Lower leg skin (tissue), 4 donors: ENCODE measurements around the gene PRPSAP2. TPM values are rescaled to one million over a fixed set of nuclear protein-coding genes. Genes with fewer than 3 reads are reported as not detected.

Experiments
- DNase-seq, 2 donors: peaks; one replicate each; pipeline ENCODE4 v3.0.0-alpha.2; 2019; ENCODE audit warnings: low spot score in 2 of 2
- H3K4me3 ChIP-seq: fragments of 200-600 bp; sonication (generic); 2 replicates; pipeline ENCODE4 v1.5.1; 2017; ENCODE audit warnings: mild to moderate bottlenecking, low read depth; ENCODE audit not compliant: poor library complexity, severe bottlenecking
- CTCF ChIP-seq, 3 donors: fragments of 450-650 bp; IDR thresholded peaks; one replicate each; pipeline ENCODE4 v1.5.1; 2016; ENCODE audit warnings: antibody characterized with exemption in 3 of 3, mild to moderate bottlenecking in 3 of 3, moderate library complexity in 2 of 3
- POLR2A ChIP-seq, 2 donors: fragments of 450-650 bp; IDR thresholded peaks; one replicate each; pipeline ENCODE4 v1.6.1; 2016 to 2017; ENCODE audit warnings: antibody characterized with exemption in 2 of 2, mild to moderate bottlenecking in 1 of 2, moderate library complexity in 1 of 2
- WGBS, 2 donors: methylation state at CpG; one replicate each; pipeline ENCODE4 v1.1.5; 2018; 5-methylcytosine and 5-hydroxymethylcytosine counted together
- intact Hi-C: fragments of 100-400 bp; cut with DNase I; formaldehyde crosslinking; loops from one replicate; pipeline ENCODE4 v1.15.0; 2023; ENCODE audit warnings: low total_unique reads
- total RNA-seq, 4 donors: library from RNA; depleted of rRNA; stranded (reverse); fragments of >200 nt; gene quantifications; one replicate each; pipeline ENCODE4 v1.1.0, GENCODE V29; 2016

PRPSAP2 gene
- total RNA-seq, 4 donors from 2014 or later, result 16.3 to 27.3 (median 23.0) TPM

- WGBS, 2 donors, result 54 to 76% methylated on average over 2 of the region's 2 CpGs
These were observed 88.6 kb downstream of the PRPSAP2 start for GRCh38 chr17:18946536-18946935.

GRCh38 chr17:18947866-18948265, 89.9 kb downstream of the PRPSAP2 start:
- intact Hi-C loops, result no loop called here
- 78 to 83% methylated on average over 6 of the region's 6 CpGs for WGBS, 2 donors

More at GRCh38 chr17:18946536-18946935, 88.6 kb downstream of the PRPSAP2 start:
- no peak for TF ChIP-seq POLR2A (IDR thresholded peaks at IDR 0.05)
- no peak for TF ChIP-seq CTCF (IDR thresholded peaks at IDR 0.05)
- intact Hi-C loops, result no loop called here
- no peak for DNase-seq
- H3K4me3 ChIP-seq, result no peak overlapping the region

GRCh38 chr17:18948476-18949006, 90.6 kb downstream of the PRPSAP2 start:
- intact Hi-C loops, result no loop called here
- DNase-seq, result no peak
- no peak for TF ChIP-seq CTCF (IDR thresholded peaks at IDR 0.05)
- TF ChIP-seq POLR2A (IDR thresholded peaks at IDR 0.05), result no peak
- no peak overlapping the region for H3K4me3 ChIP-seq
- 81 to 92% methylated on average over 8 of the region's 8 CpGs for WGBS, 2 donors

More at GRCh38 chr17:18947866-18948265, 89.9 kb downstream of the PRPSAP2 start:
- H3K4me3 ChIP-seq, result no peak overlapping the region
- TF ChIP-seq POLR2A (IDR thresholded peaks at IDR 0.05) (no peak), CTCF (IDR thresholded peaks at IDR 0.05) (no peak)
- no peak for DNase-seq

DNA sequence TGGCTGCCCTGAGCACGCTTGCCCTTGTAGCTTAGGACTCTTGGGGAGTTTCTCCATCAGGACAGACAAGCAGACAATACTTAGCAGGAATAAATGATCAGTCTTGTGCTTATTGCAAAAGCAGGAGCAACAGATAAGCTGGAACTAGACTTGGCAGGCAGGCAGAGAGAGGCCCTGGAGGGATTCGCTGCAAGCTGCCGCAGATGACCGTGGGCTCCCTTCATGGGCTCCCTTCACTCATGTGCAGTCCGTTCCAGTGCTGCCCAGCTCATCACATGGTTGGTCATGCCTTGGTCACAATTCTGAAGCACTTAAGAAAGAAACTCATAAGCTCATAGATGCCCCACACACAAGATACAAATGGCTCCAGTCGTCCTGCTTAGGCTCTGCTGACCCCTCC, 91.6 kb downstream of the PRPSAP2 start:
- H3K4me3 ChIP-seq, result no peak overlapping the region
- DNase-seq, result no peak
- WGBS, 2 donors, result 62 to 71% methylated on average over 6 of the region's 6 CpGs
- intact Hi-C loops, result no loop called here
- TF ChIP-seq CTCF (IDR thresholded peaks at IDR 0.05) (no peak), POLR2A (IDR thresholded peaks at IDR 0.05) (no peak)

DNA sequence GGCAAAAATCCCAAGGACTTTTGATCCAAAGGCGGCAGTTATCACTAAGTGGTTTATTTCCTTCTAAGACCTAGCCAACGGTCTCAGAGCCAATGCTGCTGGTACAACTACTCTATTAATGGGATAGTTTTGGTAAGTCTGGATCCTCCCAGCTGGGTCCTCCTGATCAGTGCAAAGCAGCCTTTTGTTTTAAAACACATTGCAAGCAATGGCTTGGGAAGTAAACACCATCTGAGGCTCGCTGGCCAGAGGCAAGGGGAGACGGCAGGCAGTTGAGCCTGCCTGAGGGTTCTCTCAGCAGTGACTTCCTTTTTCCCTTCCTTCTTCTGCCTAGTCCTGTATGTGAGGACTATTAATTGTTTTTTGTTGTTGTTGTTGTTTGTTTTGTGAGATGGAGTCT, 92.4 kb downstream of the PRPSAP2 start:
- intact Hi-C loops, result no loop called here
- H3K4me3 ChIP-seq, result no peak overlapping the region
- no peak for DNase-seq
- WGBS, 2 donors, result 55 to 57% methylated on average over 4 of the region's 4 CpGs
- no peak for TF ChIP-seq CTCF (IDR thresholded peaks at IDR 0.05)
- TF ChIP-seq POLR2A (IDR thresholded peaks at IDR 0.05), result no peak
